DMS 273 (cell line): ENCODE data around the gene PLD1.

Experiments
- DNase-seq: peaks from one replicate; lab custom pipeline; 2025; ENCODE audit not compliant: unreplicated experiment; lab: John Stamatoyannopoulos, UW

The PLD1 gene

DNA sequence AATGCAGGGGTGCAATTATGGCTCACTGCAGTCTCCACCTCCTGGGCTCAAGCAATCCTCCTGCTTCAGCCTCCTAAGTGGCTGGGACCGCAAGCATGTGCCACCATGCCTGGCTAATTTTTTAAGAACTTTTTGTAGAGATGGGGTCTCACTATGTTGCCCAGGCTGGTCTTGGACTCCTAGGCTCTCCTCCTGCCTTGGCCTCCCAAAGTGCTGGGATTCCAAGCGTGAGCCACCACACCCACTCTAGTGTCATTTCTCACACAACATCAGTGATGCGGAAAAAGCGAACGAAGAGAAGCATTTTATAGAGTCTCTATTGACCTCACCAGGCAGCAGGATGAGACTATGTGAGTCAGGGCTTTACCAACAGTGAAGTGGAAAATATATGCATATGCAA, 137.7 kb downstream of the PLD1 start:
- DNase-seq, result no peak

DNA sequence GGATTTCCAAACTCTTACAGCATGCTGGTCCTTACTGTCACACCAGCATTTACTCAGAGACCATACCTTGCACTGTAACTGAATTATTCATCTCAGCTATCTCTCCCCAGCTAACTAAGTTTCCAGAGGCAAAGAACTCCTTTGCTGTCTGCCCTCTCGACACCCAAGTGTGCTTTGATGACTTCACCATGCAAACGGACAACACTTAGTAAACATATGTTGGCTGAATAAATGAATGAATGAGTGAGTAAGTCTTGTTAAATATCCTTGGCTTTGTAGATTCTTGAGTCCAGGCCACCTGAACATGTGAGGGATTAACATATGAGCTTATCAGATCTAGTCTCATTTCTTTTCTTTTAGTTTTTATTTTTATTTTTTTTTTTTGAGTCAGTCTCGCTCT, 138.2 kb downstream of the PLD1 start:
- DNase-seq, result no peak

DNA sequence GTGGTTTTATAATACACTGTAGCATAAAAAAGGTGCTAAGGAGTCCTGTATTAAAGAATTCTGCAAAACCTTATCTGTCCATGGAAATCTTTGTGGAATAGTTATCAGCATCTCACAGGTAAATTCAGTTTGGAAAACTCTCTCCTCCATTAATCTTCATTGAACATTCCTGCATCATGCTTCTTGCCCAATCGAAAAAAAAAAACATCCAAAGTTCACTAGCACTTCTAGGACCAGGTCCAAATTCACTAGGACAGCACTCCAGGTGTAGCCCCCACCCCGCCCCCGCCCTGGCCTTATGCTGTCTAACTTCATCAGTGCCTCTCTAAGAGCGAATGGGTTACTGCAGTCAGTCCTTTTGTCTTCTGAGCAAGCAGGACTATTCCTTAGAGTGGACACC, 138.6 kb downstream of the PLD1 start:
- DNase-seq, result no peak

DNA sequence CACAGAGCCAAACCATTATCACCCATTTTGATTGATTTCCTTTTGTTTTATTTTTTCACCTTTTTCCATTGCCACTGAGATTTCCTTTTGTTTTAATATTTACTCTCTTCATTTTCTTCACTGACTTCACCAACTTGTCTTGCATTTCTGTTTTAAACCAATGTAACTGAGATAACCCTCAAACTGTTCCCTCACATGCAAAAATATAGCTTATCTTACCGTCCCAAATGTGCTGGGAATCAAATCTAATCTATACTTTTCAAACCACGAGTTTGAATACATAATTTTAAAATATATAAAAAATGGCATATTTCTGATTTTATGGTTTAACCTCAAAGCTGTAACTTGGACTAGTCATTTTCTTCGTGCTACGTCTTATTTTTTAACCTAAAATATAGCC, 143.8 kb downstream of the PLD1 start:
- no peak for DNase-seq

DNA sequence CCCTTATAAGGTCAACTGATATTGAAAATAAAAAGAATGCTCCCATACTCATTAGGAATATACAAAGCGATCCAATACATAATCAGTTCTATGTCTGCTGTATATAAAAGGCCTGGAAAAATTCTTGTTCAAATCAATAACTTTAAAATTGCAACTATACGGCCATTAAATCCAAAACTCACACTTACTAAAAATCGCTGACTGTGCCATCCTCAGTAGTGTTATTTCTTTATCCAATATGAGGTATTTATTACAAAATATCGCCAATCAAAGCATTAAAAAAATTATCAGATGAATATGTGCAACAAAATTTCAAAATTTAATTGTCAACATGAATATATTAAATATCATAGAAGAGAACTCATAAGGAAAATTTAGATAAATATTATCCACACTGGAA, 146.5 kb downstream of the PLD1 start:
- no peak for DNase-seq

DNA sequence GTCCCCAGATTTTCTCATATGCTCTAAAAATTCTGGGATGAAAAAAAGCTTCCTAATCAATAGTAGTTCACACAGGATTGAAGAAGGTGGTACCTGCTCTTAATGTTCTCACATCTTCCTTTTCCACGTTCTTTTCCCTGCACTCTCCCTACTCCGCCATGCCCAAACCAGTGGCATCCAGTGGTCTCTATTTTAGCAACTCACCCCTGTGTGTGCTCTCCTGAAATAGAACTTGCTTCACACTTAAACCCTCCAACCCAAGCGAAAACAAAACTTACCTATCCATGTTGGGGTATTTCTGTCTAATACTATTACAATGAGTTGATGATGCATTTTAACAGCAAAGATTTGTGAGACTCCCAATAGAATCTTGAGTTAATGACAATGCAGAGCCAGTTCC, 148.8 kb downstream of the PLD1 start:
- DNase-seq, result no peak

DNA sequence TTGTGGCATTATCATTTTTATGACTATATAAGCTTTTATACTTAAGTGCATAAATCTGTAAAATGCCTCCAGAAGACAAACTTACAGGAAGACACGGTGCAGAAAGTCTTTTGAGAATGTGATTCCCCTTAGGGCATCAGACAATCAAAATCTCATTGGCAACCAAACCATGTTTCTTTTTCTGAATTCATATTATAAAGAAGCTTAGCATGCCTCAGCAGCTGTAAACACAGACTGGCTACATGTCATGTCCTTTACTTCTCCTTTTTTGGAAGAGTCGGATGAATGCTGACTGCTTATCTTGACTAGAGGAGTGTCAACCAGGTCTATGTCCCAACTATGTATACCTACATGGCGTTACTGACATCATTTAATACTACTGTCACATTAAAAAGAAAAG, 150.1 kb downstream of the PLD1 start:
- no peak for DNase-seq

DNA sequence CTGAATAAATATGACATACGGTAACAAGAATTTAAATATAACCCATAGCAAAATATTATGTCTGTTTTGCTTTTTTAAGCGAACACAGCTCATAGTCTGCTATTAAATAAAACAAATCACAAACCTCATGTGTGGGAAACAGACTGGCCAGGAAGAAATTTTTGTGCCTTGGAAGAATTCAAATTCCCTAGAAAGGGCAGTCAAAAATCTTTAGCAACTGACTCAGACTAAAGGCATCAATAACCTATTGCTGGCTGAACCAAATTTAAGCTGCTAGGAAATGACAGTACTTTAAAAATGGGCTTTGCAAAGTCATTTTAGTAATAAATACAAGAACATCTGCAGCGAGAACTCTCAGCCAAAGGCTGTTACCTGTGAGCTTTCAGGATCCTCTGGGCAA, 151.4 kb downstream of the PLD1 start:
- no peak for DNase-seq

DNA sequence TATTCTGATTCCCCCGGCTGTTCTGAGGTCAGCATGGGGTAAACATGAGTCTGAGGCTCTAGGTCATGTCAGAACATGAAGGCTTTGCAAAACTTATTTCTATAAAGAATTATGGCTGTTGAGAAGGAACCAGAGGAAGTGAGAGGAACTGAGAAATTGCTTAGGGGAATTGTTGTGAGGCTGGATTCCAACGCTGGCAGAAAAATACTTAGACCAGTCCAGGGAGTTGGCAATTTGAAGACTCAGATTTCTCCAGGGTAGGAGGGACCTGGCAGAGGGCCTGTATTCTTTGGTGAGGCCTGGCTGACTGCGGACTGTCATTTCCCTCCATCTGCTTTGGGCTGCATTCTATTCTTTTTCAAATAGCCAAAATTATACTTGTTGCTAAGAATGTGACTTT, 155.5 kb downstream of the PLD1 start:
- DNase-seq, result peak; percentile 79

DNA sequence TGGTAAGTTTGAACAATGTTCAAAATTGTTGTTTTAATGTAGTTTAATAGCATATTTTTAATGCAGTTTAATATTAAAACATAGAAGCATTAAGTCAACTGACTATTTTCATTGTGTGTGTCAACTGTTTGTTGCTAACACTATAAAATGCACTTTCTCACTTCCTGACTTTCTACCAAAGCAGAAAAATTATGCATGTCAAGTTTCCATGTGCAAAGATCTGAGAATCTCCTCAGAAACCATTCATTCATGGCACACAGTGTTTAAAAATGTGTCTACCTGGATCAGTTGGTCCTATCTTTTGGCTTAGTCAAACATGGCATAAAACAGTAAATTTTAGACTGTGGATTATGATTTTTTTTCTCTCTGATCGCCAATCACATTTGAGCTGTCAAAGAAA, 156.0 kb downstream of the PLD1 start:
- DNase-seq, result no peak

DNA sequence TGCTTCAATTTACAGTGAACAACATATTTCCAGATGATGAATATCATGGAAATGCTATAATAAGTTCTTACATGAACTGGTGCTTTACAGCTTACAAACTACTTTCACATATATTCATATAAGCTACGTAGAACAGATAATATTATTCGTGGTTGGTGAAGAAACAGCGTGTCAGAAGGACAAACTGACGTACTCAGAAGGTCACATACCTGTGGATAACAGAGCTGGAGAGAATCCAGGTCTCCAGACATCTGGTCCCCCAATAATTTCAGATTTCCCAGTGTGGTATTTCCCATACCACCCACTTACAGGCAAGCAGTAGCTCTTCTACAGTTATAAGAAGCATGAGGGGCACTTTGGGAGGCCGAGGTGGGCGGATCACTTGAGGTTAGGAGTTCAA, 156.6 kb downstream of the PLD1 start:
- DNase-seq, result no peak

DNA sequence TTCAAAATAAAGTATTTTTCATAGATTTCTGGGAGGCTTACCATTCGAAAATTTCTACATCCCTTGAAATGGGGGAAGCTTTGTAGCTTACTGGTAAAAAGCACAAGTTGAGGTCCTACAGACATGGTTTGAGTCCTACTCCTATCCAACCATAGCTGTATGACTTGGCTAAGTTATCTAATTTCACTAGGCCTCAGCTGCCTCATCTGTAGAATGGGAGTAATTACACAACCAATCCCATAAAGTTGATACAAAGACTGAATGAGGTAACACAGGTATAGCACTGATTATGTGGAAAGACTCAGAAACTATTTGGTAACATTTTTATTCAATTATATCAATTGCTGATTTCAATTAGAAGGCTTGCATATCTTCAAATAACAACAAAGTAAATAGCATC, 157.4 kb downstream of the PLD1 start:
- no peak for DNase-seq

DNA sequence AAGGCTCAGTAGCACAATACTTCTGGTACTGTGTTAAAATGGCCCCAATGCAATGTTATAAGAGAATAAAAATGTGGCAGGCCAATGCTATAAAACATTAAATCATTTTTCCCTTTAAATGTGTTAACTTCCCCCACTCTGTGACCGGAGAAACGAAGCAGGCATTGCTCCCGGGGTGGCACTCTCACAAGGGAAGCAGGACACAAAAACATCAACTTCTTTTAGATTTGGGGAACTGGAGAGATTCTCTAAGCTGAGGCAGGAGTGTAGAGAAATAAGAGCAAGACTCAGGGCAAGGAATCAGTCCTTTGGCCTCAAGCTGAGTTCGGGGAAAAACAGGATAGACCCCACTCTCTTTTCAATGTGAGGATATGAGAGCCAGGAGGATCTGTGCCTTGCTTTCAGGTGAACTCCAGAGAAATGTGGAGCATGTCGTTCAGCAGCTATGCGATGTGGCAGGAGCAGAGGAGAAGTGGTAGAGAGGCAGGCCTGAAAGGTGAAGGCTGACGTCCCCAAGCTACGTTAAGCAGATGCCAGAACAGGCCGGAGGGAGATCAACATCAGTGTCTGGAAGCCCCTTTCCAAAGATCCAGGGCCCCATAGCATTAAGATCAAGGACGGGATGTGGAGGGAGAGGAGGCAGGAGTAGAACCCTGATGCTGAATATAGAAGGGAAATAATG, 160.2 kb downstream of the PLD1 start:
- DNase-seq, result no peak

DNA sequence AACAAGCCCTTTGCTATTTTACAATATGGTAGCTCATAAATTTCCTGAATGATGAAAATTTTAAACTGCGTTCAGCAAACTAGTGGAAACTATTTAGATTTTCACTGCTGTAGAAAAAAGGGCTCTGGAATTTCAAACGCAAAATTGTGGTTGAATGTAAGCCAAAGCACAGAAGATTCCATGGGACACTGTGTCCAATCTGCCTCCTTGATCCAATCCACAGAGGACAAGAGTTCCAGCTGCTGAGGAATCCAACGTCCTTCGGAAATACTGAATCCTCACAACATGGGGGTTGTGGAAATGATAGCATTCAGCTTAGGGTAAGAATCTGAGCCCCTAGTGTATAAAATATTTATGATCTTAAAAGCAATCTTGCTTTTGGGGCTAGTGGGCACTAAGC, 161.0 kb downstream of the PLD1 start:
- DNase-seq, result no peak

DNA sequence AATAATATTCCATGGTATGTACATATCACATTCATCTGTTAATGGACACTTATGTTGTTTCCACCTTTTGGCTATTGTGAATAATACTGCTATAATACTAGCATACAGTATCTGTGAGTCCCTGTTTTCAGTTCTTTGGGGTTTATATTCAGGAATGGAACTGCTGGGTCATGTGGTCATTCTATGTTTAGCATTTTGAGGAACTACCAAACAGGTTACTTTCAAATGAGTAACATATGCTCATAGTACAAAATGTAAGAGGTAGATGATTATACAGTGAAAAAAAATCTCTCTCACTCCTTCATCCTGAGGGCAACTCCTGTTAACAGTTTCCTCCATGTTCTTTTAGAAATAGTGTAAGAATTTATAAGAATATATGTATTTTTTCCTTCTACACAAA, 162.2 kb downstream of the PLD1 start:
- DNase-seq, result no peak

DNA sequence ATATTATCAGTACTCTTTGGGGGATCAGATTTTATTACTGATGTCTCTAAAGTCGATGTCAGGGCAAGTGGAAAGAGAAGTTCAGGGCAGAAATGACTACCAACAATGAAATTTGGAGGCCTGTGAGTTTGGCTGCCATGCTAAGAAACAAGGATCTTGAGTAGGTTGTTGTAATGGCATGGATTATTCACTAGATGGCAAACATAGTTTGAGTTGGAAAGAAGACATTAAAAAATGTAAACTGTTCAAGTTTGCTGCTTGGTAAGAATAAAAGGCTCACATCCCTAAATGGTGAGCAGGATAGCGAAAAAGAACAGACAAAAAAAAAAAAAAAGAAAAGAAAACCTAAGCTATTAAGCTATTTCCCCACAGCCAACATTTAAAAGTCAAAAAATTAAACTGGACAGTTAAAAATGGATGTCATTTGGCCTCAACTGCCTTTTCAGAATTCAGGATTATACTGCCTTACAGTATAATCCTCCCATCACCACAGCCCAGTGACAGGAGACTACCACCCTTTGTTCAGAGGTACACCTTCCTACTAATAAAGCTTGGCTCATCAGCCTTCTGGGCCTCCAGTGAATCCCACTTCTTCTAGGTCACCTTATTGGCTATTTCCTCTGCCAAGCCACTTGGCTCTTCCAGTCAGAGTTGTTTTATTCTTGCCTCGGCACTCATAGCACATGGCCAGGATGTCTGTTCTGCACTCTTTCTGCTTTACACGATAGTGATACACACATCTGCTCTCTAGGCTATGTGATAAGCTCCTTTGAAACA, 163.7 kb downstream of the PLD1 start:
- DNase-seq, result peak; percentile 80

DNA sequence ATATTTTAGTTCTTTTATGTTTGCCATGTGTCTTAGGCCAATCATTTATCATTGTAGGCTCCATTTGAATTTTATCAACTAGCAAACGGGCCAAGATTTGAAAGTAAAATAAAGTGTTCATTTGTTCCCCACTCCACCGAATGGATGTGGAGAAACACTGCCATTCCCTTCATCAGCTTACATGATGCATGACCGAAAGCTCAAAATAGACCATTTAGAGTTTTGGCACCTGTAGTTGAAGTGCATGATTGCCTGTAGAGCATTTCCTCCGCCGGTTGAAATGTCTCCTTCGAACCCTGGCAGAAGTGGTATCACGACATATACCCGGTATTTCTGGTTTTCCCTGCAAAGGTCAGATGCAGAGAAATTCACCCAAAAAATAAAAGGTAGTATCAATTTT, 165.6 kb downstream of the PLD1 start:
- no peak for DNase-seq

DNA sequence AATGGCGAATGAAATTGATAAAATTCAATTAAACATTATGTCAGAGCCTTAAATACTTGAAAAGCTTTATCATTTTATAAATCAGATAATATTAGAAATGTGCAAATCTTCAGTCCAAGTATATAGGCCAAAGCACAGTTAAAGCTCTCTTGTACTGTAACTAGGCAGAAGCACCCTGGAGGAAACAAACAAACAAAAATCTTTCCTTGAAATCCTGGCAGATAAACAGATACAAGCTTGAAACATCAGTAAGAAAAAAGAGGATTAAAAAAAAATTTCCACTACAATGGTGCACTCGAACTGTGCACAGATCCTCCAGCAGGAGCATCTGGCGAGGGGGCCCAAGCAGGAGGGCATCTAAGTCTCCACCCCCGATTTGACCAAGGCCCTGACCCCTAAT, 166.6 kb downstream of the PLD1 start:
- DNase-seq, result no peak

DNA sequence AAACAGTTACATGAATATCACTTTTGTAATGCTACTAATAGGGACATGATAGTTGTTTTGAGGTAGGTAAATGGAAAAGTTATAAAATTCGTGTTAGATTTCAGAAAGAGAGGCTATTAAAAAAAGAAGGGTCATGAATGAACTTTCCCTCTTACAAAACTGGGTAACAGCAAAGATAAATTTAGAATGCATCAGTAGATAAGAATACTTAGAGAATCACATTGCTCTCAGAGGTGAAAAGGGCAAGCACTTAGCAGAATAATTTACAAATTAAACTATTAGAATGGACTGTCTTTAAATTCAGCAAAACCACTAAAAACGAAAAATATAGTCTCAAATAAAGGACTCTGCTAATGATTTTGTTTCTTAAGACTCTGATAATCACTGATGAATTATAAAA, 167.2 kb downstream of the PLD1 start:
- no peak for DNase-seq

DNA sequence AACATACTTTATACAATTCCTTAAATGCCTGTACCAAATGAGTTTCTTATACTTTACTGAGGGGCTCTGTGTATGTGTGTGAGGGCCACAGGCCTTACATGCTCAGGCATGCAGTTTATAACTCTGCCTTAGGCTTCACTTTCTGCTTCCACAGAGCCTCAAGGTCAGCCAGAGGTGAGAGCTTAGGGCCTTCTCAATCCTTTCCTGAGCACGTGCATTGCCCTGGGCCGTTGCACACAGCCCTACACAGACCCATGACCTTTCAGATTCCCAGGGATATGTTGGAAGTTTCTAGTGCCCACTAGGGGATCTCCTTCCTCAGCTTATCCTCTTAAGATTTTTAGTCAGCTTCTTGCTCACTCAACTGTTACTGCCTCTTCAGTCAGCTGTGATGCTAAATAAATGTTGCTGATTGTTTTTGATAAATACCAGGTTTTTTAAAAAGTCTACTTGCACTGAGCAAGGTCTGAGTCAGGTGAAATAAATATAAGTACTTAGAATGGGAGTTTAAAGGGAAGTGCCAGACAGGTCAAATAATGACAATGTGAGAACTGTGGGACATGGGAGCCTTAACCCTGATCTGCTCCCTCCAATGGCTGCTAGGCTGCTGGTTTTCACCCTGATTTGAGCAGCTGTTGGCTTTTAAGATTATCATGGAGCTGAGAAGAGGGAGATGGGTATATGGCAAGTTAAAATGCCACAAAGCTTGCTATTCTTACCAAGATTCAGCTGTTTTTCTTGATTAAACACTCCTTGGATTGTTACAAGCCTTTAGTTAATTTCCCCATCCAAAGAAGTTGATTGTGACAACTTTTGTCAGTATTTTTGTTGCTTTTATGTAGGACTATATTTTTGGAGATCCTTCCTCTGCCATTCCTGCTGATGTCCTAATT, 169.5 kb downstream of the PLD1 start:
- DNase-seq, result no peak

DNA sequence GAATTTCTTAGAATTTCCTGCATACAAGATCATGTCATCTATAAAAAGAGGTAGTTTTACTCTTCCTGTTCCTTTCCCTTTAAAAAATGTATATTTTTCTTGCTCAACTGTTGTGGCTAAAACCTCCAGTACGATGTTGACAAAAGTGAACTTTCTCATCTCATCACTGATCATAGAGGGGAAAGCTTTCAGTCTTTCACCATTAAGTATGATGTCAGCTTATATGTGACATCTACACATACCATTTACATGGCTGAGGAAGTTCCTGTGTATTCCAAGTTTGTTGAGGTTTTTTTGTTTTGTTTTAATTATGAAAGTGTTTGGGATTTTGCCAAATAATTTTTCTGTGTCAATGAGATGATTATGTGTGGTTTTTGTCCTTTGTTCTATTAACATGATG, 173.6 kb downstream of the PLD1 start:
- no peak for DNase-seq

DNA sequence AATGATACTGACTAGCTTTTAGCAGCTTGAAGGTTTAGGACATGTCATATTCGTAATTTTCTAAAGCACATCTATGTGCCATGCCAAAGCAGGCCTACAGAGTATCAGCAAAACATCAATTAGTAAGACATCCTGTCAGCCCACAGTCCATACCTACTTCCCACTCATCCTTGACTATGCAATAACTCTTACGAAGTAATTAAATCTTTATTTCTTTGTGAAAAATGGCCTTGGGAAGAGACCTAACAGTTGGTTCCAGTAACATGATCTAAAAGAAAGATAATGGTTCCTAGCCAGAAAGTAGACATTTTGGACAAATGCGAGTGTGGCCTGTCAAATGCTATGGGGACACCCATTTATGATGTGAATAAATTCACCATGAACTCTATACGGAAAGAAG, 177.5 kb downstream of the PLD1 start:
- no peak for DNase-seq
